Dedifferentiated amniotic fluid mesenchymal stem cell (primary cell): ENCODE measurements around the gene DNAJB6.
A peak's percentile ranks its signal among the peaks of the same experiment; 100 is the strongest.

Source experiments
- DNase-seq: peaks from one replicate; pipeline ENCODE4 v3.0.0-alpha.2; 2016; ENCODE audit errors: extremely low spot score

DNAJB6 gene

GRCh38 chr7:157336383-157337315 is at the start of gene DNAJB6:
Gene DNAJB6 (plus strand): TSS chr7:157337004. CDS start chr7:157358573, 21,569 bp downstream.
- DNase-seq = peak; percentile 88

DNA sequence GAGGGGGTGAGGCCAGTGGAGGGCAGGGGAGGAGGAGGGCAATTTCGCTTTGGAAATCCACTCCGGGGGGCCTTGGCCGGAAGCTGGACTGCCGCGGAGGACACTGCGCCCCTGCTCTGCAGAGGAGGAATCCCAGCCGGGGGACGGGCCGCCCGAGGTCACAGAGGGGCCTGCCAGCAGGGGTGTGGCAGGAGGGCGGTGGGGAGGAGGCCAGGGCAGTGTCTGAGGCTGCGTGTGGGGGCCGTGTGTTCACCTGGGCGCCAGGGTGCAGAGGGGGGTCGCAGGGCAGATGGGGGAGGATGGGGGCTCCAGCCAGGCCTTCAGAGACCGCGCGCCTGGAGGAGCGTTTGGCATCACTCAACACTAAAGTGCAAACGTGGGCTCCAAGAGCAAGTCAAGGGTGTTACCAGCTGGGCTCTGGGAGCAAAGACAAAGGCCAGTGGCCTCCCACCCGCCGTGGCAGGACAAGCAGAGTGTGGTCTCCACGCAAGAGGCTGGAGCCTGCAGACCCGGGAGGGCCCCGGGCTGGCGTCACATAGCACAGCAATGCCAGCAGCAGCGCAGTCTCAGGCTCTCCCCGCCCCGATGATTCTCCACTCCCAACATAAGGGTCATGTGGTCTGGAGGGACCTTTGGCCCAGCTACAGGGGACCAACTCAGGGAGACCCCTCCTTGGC is 45.3 kb upstream of the DNAJB6 start:
- DNase-seq = no peak

DNA sequence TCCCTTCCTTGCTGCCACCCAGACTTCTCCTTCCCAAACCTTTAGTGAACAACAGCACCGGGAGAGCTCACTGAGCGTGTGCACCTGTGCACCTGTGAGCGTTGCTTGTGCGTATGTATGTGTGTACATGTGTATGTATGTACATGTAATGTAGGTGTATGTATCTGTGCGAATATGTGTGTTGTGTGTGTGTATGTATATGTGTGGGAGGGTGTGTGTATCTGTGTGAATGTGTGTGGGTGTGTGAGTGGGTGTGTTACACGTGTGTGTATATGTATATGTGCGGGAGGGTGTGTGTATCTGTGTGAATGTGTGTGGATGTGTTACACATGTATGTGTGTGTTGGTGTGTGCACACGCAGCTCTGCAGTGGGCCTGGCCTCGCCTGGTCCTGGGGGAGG is 44.5 kb upstream of the DNAJB6 start:
- DNase-seq = no peak

DNA sequence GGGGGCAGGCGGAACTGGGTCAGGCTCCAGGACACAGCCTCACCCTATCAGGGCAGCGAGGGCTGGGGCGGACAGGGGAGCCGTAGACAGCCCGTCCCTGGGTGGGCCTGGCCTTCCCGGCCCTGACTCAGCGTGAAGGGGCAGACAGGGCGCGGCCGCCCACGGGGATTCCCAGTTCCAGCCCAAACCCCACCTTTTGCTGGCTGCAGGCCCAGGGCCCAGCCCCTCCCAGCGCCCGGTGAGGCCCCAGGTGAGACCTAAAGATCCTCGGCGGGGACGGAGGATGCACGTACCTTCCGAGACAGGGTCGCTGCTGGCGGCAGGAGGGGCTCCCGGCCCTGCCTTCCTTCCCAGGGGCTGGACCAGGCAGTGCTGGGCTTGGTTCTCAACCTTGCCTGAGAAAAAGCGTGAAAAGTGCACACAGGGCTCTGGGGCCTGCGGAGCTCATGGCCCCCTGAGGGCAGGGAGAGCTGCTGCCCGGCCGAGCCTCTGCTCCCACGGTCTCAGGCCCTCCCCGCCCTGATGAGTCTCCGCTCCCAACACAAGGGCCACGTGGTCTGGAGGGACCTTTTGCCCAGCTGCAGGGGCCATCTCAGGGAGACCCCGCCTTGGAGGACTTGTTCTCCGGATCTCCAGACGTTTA is 43.9 kb upstream of the DNAJB6 start:
- no peak for DNase-seq

DNA sequence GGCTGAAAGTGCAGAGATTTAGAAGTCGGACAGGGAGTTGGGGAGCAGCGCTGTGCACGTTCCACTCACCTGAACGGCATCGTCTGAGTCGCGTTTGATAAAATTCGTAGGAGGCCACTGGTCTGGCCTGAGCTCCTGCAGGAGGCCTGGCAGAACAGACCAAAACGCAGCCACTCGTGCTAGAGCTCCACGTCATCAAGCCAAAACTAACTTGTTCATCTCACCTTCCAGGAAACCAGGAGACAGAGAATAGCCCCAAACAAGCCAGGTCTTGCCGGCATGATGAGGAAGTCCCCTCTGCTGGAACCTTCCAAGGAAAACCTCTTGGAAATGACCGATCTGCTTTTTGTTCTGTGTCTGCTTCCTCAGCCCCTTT is 43.4 kb upstream of the DNAJB6 start:
- DNase-seq = no peak

GRCh38 chr7:157294773-157295172 is 42.0 kb upstream of the DNAJB6 start:
- DNase-seq = no peak

DNA sequence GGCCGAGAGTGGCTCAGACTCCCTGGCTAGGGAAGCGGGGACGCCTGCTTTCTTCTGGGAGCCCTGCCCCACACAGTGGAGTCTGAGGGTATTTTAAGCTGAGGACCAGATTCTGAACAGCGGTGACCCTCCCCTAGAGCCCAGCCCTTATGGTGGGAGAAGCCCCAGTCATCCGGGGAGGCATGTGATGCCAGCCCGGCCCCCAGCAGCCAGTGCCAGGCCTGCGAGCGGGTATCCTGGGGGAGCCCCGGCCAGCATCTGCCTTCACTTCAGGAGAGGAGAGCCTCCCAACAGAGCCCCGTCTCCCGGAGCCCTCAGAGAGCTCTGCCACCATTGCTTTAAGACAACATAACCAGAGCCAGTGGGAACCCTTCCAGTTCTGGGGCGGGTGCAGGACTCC is 41.5 kb upstream of the DNAJB6 start:
- DNase-seq = no peak

GRCh38 chr7:157297185-157297584 is 39.6 kb upstream of the DNAJB6 start:
- DNase-seq = no peak

GRCh38 chr7:157299317-157299612 is 37.5 kb upstream of the DNAJB6 start:
- DNase-seq = no peak

DNA sequence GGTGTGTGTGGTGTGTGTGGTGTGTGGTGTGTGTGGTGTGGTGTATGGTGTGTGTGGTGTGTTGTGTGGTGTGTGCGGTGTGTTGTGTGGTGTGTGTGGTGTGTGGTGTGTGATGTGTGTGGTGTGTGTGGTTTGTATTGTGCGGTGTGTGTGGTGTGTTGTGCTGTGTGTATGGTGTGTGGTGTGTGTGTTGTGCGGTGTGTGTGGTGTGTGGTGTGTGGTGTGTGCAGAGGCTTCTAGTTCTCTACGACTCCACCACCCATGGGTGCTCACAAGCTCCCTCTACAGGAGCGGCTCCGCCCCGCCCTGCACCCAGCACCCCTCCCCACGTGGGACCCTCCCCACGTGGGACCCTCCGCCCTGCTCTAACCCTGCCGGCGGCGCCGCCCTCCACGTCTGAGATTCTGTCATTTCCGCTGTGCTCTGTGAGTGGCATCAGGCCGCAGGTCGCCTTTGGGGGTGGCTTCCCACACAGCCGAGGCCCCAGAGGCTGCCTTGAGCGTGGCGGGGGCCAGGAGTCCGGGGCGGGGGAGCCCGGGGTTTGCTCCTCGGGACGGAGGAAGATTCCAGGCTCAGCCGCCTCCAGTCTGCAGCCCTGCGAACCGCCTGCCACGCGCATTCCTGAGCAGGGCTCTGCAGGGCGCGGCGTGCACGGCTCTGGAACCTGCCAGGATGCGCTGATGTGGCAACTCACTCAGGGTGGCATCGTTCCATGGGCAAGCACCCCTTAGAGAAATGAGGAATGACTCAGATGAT is 37.0 kb upstream of the DNAJB6 start:
- DNase-seq = no peak

DNA sequence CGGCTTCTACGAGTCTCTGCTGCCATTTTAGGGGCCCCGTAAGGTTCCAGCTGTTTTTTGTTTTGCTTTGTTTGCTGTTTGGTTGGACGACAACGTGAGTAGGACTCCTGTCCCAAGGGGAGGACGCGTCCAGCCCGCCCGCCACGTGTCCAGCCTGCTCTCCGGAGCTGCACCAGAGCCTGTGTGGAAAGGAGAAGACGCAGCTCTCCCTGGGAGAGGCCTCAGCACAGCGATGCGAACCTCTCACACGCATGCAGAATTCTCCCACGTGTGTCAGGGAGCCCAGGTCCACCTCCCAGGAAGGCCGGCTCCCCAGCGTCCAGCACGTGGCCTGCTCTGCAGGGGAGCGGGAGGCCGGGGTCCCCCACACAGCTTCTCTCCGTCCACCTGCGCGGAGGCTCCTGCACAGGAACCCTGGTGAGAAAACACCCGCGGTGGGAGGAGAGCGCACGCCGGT is 36.4 kb upstream of the DNAJB6 start:
- no peak for DNase-seq

DNA sequence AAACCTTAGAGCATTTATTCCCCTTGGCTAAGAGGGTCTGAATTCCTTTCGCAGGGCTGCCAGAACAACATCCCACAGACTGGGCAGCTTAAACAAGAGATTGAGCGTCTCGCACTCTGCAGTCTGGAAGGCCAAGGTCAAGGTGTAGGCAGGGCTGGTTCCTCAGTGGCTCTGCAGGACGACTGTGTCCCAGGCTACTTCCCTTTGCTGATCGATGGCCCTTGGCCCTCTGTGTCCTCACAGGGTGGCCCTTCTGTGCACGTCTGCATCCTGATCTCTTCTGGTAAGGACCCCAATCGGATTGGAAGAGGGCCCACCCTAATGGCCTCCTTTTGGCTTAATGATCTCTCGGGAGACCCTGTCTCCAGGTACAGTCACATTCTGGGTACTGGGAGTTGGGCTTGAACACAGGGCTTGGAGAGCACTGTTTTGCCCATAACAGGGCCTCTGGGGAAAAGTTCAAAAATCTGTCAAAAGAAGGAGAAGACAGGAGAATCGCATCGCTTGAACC is 35.1 kb upstream of the DNAJB6 start:
- no peak for DNase-seq

DNA sequence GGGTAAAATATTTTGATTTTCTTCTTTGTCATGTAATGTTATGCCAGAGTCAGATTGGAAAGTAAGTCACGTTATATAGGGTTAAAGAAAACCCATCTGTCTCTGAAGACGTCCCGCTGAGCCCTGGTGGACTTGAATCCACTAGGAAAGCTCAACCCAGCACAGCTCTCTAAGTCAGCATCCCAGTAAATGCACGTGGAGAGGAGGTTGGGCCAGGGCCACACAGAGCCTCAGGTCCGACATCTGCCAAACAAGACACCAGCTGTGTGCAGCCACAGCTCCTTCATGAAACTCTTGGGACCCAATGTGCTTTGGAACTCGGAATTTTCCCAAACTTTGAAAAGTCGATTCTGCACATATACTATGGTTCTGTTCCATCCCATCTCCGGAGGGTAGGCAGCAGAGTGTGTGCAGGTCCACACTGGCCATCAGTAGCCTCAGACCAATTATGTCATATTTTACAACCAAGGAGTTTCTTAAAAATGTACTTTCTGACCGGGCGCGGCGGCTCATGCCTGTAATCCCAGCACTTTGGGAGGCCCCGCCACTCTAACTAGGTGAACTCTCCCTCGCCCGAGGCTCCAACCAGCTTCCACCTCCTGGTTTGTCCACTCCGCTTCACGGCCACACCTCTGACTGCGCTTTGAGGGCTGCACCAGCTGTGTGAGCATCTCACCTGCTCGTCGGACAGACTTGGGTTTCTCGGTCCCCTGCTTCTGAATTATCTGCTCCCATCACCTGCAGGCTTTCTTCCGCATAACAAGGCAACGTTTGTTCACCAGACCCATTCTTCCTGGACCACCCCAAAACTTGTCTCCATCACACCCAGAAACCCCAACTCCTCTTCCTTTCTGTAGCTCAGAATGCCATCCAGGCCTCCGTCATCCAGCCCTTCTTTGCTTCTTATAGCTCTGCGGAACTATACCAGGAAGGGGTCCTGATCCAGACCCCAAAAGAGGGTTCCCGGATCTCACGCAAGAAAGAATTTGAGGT is 29.7 kb upstream of the DNAJB6 start:
- no peak for DNase-seq

DNA sequence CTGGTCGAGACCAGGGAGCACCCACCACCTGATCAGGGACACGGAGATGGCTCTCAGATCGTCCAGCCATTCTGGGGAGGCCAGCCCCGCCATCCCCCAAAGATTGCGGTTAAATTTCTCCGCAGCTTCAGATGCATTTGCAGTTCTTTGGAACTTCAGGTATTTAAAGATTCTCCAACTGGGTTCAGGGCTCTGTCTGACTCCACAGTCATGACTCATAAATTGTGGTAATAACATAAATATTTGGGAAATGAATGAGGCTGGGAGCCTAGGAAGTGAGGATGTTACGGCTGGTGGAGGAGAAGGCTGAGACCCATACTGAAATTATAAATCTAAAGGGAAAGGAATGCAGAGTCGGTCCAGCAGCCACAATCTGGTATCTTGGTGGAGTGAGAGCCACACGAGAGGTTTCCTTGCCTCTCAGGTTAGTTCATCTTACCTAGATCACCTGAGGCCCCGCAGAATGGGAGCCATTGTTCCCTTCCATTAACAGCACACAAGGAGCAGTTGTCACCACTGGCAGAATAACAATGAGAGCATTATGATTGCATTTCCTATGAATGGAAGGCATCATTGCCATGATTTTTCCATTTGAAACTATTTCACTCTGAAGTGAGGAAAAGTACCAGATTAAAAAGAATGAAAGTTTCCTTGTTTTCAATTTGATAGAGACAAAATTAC is 26.7 kb upstream of the DNAJB6 start:
- peak; percentile 88 for DNase-seq

DNA sequence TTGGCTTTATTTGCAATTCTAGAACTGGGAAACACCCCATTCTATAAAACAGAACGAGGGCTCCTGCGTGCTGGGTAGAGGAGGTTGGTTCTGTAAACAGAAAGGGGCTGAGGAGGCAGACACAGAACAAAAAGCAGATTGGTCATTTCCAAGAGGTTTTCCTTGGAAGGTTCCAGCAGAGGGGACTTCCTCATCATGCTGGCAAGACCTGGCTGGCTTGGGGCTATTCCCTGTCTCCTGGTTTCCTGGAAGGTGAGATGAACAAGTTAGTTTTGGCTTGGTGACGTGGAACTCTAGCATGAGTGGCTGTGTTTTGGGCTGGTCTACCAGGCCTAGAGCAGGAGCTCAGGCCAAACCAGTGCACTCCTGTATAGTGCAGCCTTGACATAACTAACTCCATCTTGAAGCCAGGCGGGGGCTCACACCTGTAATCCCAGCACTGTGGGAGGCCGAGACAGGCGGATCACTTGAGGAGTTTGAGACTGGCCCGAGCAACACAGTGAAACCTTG is 26.1 kb upstream of the DNAJB6 start:
- DNase-seq = no peak

DNA sequence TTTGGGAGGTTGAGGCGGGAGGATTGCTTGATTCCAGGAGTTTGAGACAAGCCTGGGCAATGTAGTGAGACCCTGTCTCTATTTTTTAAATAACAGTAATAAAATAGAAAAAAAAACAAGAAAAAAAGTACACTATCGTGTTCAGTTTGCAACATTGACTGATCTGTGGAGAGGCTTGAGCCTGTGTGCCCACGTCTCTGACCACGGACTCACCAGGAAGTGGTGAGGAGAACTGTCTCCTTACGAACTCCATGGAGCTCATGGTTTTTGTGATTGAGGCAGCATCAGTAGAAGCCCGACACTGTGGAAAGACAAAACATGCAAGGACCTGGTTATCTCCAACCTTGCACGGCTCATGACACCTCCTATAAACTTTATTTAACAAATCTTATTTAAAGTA is 23.9 kb upstream of the DNAJB6 start:
- DNase-seq = no peak

DNA sequence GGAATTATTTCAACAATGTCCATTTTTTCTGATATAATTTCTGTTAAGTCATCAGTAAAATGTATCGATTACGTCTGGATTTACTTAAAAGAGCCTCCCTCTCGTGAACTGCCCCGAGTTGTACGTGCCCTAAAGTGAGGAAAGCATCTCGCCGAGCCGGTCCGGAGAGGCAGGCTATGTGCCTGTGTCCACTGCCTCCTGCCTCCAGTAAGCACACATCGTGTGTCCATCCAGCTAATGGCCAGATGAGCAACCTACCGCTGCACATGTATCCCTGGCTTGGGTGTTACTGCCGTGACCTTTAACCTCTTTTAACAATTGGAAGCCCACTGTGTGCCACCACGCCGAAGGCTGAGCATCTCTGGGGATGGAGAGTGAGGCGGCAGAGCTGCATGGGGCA is 23.2 kb upstream of the DNAJB6 start:
- no peak for DNase-seq

DNA sequence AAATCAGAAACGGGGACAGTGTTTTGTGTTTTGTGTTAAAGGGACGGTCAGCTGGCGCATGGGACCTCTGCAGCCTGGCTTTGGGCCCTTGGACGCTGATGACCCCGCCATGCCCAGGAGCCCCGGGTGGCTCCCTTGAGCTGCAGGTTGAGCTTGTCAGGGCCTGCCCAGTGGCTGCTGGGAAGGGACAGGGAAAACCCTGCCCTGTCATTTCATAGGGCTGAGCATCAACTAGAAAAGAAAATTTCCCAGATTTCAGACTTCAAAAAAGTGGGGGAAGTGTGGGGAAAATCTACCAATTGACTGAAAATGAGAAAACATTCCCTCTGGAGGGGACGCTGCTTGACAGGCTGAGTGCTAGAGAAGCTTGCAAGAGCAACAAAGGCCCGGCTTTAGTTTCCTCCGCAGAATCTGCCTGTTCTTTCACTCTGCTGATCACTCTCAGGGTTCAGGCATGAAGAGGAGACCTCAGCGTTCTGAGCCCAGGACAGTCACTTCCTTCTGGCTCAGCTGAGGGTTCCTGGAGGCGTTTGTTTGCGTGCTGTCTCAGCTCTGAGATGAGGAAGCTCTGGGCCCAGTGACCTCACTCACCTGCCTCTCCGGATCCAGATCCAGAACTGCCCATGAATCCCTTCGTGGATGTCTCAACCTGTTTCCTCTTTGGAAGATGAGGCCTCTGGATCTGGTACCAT is 18.6 kb upstream of the DNAJB6 start:
- no peak for DNase-seq

- no peak for DNase-seq
These were observed 16.2 kb upstream of the DNAJB6 start for GRCh38 chr7:157320608-157320980.
